HUDEP-2 (cell line): ENCODE data around the gene MST1.

Experiments used
- DNase-seq, 76 experiments: peaks; one replicate each; lab custom pipeline; 2025; ENCODE audit not compliant: unreplicated experiment in 76 of 76; lab: John Stamatoyannopoulos, UW

MST1 gene

GRCh38 chr3:49689046-49689907 lies at the start of gene MST1, which contains the start of gene RNF123:
Gene MST1 (minus strand): TSS chr3:49689474. CDS start chr3:49688691, 783 bp downstream.
Gene RNF123 (plus strand): TSS chr3:49689557. CDS start chr3:49691166, 1,609 bp downstream.
- no peak for DNase-seq

DNA sequence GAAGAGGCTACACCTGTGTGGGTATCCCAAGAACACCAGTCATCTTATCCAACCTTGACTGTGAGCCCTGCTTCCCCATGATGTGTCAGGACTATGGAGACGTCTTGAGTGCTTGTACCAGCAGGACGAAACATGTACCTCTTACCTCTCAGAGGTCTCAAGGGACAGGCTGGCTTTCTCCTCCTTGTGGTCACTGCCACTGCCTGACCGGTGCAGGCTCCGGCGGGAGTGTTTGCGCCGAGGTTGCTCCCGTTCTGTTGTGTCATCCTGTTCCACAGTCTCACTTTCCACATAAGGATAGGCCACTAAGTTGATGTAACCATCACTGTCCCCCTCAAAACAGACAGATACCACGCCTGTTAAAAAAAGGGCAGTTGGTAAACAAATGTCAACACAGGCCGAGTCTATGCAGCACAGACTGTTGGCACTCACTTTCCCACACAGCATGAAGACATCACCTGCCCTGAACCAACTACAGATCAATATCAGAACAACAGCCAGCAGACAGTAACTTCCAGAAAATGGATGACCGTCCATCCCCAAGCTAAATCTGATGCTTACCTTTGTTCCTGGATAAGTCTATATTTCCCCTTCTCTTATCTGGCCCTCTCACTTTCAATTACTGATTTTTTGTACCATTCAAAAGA lies 48.9 kb upstream of the MST1 start:
- no peak for DNase-seq

DNA sequence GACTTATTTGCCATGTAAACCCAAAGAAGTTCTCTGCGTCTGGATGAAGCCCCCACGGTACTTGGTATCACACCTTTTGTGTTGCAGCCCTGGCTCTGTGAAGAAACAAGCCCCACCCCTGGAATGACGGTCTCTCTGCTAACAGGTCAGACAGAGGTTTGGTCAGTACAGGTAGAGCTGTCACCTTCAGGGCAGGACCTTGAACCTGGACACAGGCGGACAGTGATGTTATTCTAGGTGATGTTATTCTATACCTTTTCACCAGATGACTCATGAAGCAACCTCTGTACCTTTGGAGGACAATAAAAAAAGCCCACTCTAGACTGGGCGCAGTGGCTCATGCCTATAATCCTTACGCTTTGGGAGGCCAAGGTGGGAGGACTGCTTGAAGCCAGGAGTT lies 45.5 kb upstream of the MST1 start:
- DNase-seq = no peak

DNA sequence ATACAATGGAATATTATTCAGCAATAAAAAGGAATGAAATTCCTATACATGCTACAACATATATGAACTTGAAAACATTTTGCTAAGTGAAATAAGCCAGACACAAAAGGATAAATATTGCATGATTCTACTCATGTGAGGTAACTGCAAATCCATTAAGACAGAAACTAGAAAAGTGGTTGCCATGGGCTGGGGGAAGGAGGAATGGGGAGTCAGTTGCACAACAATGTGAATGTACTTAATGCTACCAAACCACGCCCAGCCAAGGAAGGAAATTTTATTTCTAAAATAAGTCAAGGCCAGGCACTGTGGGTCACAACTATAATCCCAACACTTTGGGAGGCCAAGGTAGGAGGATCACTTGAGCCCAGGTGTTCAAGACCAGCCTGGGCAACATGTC lies 44.3 kb upstream of the MST1 start:
- no peak for DNase-seq

- DNase-seq = no peak
Measured at GRCh38 chr3:49732597-49732996, 43.3 kb upstream of the MST1 start.

DNA sequence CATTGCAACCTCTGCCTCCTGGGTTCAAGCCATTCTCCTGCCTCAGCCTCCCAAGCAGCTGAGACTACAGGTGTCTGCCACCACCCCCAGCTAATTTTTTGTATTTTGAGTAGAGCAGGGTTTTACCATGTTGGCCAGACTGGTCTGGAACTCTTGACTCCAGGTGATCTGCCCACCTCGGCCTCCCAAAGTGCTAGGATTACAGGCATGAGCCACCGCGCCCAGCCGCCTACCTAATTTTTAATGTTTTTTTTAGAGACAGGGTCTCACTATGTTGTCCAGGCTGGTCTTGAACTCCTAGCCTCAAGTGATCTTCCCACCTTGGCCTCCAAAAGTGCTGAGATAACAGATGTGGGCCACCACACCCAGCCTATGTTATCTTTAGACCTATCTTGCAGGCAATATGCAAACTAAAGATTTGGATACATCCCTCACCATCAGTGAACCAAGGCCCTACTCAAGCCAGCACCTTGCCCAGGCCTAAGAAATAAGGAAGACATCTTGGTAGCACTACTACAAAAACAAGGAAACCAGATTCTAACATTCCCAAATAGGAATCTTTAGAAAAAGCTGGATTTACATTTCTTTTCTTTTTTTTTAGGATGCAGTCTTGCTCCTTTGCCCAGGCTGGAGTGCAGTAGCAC lies 40.8 kb upstream of the MST1 start:
- peak in 5 of 76 experiments; percentile 1 to 24 (median 13) for DNase-seq

GRCh38 chr3:49727924-49728361 lies 38.7 kb upstream of the MST1 start:
- no peak for DNase-seq

DNA sequence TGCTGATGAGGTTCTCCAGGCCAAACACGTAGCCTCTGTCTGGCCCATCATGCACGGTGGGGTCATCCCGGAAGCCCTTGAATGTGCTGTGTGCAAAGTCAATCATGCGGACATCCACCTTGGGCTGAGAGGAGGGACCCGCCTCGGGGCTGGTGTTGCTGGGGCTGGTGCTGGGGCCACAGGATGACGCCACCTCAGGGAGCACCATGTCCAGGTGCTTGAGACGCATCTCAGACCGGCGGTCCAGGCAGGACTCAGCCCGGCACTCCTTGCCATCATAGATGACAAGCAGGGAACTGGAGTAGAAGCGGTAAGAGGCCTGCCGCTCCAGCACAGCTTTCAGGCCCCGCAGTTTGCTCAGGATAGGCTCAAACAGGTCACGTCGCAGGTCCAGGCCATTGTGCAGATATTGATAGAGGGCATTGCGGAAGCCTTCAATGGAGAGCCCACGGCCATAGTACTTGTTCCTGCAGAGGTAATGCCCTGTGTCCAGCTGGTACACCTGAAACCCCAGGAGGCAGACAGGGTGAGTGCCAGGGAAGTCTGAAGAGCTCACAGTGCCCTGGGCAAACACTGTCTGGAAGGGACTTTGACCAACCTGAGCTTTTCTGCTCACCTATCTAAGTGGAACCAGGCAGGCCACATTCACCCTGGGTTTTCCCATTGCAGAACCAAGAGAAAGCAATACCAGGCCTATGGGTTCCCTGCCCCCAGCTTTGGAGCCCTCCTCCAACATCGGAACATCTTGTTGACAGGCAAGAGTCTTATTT lies 38.1 kb upstream of the MST1 start:
- no peak for DNase-seq

DNA sequence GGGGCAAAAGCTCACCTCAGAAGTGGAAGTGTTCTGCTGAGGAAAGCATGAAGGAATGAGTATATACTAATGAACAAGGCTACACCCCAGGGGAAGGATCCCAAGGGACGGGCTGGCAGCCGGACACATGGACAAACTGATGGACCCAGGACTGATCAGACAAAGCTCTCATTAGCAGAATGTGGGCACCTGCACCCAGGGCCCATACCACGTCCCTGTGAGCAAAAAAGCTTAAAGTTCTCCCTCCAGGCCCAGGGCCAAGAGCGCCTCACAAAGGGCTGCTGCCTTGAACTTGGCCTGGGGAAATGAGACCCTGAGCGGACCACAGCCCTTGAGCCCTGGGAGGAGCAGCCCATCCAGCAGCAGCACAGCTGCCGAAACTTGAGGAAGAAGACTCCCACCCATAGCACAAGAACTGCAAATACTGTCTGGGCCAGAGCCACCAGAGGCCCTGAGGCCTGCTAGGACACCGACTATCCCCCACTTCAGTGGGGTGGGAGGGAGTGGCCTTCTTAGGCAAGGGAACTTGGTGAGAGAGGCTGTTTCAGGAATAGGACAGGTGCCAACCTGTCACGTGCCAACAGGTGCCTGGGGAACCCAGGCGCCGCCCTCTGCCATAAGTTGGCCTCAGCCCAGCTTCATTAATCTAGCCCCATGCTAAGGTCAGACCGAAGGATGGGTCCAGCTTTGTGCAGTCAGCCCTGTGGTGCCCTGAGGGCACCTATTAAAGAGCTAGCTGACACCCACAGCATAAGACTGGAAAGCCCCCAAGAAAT lies 36.8 kb upstream of the MST1 start:
- peak in 1 of 76 experiments; percentile 14 for DNase-seq

DNA sequence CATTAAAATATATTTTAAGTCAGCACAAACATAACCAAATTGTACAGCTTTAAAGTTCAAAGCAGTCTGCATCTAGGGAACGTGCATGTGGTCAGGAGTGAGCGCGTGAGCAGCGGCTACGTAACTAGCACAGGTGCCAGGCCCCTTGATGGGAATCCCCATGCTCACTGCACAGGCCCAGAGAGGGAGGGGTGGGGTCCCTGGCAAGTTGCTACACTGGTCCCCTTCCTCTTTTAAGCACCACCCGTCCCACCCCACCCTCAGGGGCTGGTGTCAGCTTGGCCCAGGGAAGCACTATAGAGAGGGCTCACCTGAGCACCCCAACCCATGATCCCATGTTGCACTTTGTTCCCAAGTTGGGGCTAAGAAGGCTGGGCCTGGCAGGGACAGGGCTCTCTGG lies 35.3 kb upstream of the MST1 start:
- DNase-seq = no peak

- peak in 75 of 76 experiments; percentile 27 to 97 (median 93) for DNase-seq
Measured at GRCh38 chr3:49723628-49724551, 34.6 kb upstream of the MST1 start, which contains the start of gene GMPPB. Gene GMPPB (minus strand): TSS chr3:49723951. CDS start chr3:49723726, 225 bp downstream.

DNA sequence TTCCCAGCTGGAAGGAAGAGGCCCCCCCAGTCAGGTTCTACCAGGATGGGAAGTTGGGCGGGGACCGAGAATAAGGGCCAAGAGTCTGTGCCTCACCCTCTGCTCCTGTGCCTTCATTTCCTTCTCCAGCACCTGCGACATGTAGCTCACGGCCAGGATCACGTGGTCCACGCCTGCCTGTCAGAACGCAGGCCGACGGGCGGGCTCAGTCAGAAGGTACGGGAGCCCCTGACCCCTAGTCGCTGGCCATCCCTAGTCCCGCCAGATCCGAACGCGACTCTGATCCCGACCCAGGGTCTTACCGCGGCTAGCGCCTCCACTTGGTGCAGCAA lies 34.0 kb upstream of the MST1 start:
- peak in 43 of 76 experiments; percentile 7 to 55 (median 33) for DNase-seq

DNA sequence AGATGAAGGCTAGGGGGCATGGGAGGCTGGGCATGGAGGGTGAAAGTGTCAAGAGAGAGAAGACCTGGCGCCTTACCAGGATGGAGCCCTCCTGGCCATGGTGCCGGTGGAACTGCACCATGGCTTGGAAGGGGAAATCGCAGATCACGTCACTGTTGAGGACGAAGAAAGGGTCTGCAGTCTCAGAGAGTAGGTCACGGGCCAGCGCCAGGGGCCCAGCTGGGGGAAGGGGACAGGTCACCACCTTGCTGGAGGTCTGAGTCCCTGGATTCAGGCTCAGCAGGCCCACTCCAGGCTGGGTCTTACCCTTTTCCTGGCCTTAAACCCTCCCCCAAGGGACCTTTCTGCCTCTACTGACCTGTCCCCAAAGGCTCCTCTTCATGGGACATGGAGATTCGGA lies 33.6 kb upstream of the MST1 start:
- DNase-seq = no peak

DNA sequence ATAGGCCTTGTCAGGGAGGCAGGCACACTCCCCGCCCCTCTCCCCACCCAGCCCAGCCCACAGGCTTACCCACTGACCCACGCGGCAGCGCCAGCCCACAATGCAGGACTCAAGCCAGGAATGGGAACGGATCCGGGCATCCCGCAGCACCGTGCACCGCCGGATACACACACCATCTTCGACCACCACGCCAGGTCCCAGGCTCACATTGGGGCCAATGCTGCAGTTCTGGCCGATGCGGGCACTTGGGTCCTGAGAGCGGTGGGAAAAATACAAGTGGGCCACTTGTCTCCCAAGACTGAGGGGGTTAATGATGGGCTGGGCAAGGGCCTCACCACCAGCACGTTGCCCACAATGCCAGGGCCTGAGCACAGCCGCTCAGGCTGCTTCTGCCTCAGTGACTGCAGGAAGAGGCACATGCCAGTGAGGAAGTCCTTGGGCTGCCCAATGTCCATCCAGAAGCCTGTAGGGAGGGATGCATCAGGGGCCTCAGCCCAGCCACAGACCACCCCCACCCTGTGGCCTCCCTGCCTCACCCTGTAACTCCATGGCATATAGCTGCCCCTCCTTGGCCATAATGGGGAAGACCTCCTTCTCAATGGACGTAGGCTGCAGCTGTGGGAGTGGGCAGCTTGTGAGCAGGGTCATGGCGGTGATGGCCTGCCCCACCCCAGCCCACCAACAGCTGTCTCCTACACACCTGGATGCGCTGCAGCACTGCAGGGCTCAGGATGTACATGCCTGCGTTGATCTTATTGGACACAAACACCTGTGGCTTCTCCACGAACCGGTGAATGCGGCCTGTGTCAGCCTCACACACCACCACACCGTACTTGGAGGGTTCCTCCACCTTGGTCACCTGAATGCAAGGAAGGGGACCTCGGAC lies 32.9 kb upstream of the MST1 start:
- DNase-seq = no peak

- DNase-seq = no peak
Measured at GRCh38 chr3:49721596-49721895, 32.3 kb upstream of the MST1 start.

GRCh38 chr3:49720855-49721595 lies 31.8 kb upstream of the MST1 start:
- DNase-seq = peak in 2 of 76 experiments; percentile 2 to 3

DNA sequence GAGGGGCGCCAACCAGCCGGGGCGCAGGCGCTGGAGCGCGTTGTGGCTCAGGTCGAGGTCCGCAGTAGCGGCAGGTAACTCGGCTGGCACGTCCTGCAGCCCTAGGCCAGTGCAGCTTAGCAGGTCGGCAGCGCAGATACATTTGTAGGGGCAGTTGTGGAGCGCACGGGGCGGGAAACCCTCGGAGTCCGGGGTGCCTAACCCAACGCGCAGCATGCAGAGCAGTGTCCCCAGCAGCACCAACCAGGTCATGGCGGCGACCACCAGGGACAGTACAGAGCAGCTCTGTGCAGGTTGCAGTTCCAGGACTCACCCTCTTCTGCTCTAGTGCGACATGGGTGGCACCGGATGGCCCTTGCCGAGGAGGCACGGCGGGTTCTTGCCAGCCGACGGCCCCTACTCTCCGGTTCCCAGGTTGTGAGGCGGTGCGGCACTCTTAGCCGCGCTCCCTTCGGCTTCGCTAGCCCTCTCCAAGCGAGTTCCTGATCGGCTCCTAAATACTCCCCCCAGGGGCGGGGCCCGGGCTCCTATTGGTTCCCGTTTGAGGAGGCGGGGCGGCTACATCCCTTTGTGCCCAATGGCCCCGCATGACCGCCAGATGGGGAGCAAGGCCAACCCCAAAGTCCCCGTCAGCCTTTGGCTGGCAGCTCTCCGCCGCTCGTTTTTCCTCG lies 30.1 kb upstream of the MST1 start, which contains the start of gene AMIGO3:
AMIGO3 (minus strand) TSS at position 471 of the 671 bp plus-strand sequence; CDS start at position 252, 219 bp downstream.
- peak in 68 of 76 experiments; percentile 14 to 97 (median 82) for DNase-seq
